SK-N-SH treated with all-trans-retinoic acid at 6 μM for 48 hours (cell line): ENCODE data around the gene N4BP3.

Experiments used
- BACH2 ChIP-seq: fragments of 250-450 bp; sonication (Bioruptor Pico); IDR thresholded peaks from 2 replicates; pipeline ENCODE4 v1.9.0; 2021; ENCODE audit warnings: mild to moderate bottlenecking, borderline replicate concordance
- GLIS3 ChIP-seq: fragments of 250-450 bp; sonication (Bioruptor Pico); IDR thresholded peaks from 2 replicates; pipeline ENCODE4 v1.5.0; 2020; ENCODE audit warnings: mild to moderate bottlenecking, moderate library complexity
- PPARA ChIP-seq: fragments of 250-450 bp; sonication (Bioruptor Pico); IDR thresholded peaks from 2 replicates; pipeline ENCODE4 v1.5.0; 2020; ENCODE audit warnings: mild to moderate bottlenecking, borderline replicate concordance
- TF ChIP-seq, protein P1 (sequence below): fragments of 250-450 bp; sonication (Bioruptor Pico); IDR thresholded peaks from 2 replicates; pipeline ENCODE4 v1.5.0; 2020; ENCODE audit warnings: mild to moderate bottlenecking, moderate library complexity

DNA sequence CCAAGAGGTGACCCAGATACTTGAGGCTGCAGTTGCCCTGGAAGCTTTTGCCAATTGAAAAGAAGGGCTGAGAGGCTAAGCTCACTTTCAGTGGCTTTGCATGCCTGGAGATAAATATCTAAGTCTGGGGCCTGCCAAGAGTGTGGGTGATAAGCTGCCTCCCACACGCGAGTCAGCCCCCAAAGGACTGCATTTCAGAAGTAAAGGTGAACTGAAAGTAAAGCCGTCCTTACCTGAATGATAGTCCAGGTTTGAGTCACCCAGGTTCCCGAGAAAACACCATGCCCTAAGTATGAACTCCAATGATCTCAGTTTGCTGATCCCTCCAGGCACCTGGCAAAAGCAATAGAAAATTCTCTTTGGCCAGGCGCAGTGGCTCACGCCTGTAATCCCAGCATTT, 22.5 kb upstream of the N4BP3 start:
- TF ChIP-seq, protein P1, sequence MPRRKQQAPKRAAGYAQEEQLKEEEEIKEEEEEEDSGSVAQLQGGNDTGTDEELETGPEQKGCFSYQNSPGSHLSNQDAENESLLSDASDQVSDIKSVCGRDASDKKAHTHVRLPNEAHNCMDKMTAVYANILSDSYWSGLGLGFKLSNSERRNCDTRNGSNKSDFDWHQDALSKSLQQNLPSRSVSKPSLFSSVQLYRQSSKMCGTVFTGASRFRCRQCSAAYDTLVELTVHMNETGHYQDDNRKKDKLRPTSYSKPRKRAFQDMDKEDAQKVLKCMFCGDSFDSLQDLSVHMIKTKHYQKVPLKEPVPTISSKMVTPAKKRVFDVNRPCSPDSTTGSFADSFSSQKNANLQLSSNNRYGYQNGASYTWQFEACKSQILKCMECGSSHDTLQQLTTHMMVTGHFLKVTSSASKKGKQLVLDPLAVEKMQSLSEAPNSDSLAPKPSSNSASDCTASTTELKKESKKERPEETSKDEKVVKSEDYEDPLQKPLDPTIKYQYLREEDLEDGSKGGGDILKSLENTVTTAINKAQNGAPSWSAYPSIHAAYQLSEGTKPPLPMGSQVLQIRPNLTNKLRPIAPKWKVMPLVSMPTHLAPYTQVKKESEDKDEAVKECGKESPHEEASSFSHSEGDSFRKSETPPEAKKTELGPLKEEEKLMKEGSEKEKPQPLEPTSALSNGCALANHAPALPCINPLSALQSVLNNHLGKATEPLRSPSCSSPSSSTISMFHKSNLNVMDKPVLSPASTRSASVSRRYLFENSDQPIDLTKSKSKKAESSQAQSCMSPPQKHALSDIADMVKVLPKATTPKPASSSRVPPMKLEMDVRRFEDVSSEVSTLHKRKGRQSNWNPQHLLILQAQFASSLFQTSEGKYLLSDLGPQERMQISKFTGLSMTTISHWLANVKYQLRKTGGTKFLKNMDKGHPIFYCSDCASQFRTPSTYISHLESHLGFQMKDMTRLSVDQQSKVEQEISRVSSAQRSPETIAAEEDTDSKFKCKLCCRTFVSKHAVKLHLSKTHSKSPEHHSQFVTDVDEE (CRISPR knock-in tag) = no peak
- TF ChIP-seq GLIS3 (CRISPR knock-in tag) (no peak), PPARA (CRISPR knock-in tag) (no peak), BACH2 (no peak)
